Stomach (tissue), 9 donors: Measurements from ENCODE around the gene BCAS3. TPM values are rescaled to one million over a fixed set of nuclear protein-coding genes. Genes with fewer than 3 reads are reported as not detected.

Source experiments
- DNase-seq, 2 donors: peaks; one replicate each; pipeline versions ENCODE4 v3.0.0 to v3.0.0-alpha.2; 2013 to 2019
- H3K27ac ChIP-seq, 5 donors: fragments of 200-600 bp in 4 of 5; sonication (generic) in 4 of 5; one replicate each; pipeline ENCODE4 v1.5.1; 2013 to 2019; ENCODE audit warnings: mild to moderate bottlenecking in 1 of 5, moderate library complexity in 1 of 5
- H3K27me3 ChIP-seq, 3 donors: fragments of 200-600 bp; sonication (generic); one replicate each; pipeline ENCODE4 v1.5.1; 2017 to 2019; ENCODE audit warnings: mixed run types in 1 of 3
- H3K36me3 ChIP-seq, 4 donors: fragments of 200-600 bp; sonication (generic); 1 replicate in 3 of 4; 2 replicates in 1 of 4; pipeline ENCODE4 v1.5.1; 2016 to 2019
- H3K4me1 ChIP-seq, 4 donors: fragments of 200-600 bp; sonication (generic); one replicate each; pipeline ENCODE4 v1.5.1; 2016 to 2019
- H3K4me3 ChIP-seq, 4 donors: fragments of 200-600 bp; sonication (generic) in 3 of 4; one replicate each; pipeline ENCODE4 v1.5.1; 2016 to 2019; ENCODE audit warnings: mild to moderate bottlenecking in 1 of 4
- H3K9me3 ChIP-seq, 4 donors: fragments of 200-600 bp; sonication (generic); one replicate each; pipeline ENCODE4 v1.5.1; 2016 to 2019
- EP300 ChIP-seq: sonication (generic); formaldehyde crosslinking; IDR thresholded peaks from one replicate; pipeline ENCODE4 v1.6.1; 2017; ENCODE audit warnings: antibody characterized with exemption
- POLR2A ChIP-seq, 4 donors: fragments of 450-650 bp; IDR thresholded peaks; one replicate each; pipeline ENCODE4 v1.6.1; 2016; ENCODE audit warnings: antibody characterized with exemption in 4 of 4, control low read depth in 2 of 4, mild to moderate bottlenecking in 1 of 4, moderate library complexity in 1 of 4
- POLR2AphosphoS5 ChIP-seq, 3 donors: sonication (generic); formaldehyde crosslinking; IDR thresholded peaks; one replicate each; pipeline ENCODE4 v1.6.1; 2016; ENCODE audit warnings: antibody characterized with exemption in 3 of 3
- WGBS, 5 donors: extraction: QIAGEN DNeasy Blood & Tissue Kit in 3 of 5; methylation state at CpG; one replicate each; pipeline versions ENCODE4 v1.1.5 to v1.1.7; 2013 to 2018; 5-methylcytosine and 5-hydroxymethylcytosine counted together
- intact Hi-C: fragments of 100-400 bp; cut with DNase I; formaldehyde crosslinking; loops from one replicate; pipeline ENCODE4 v1.15.1; 2023; ENCODE audit warnings: low total_unique reads
- polyA plus RNA-seq, 3 donors: library from polyadenylated mRNA; stranded (reverse); fragments of 200-250 nt; gene quantifications; one replicate each; pipeline ENCODE4 v1.2.3, GENCODE V29; 2013
- total RNA-seq, 5 donors: library from RNA; depleted of rRNA; stranded (reverse); fragments of >200 nt; gene quantifications; one replicate each; pipeline versions ENCODE4 v1.1.0 to v1.2.3, GENCODE V29; 2014 to 2016
- TF ChIP-seq, protein P1 (sequence below), 7 experiments: fragments of 450-650 bp in 4 of 7; fragments of 200-600 bp in 3 of 7; sonication (generic) in 3 of 7; IDR thresholded peaks; one replicate each; pipeline ENCODE4 v1.5.1; 2016 to 2019; ENCODE audit warnings: antibody characterized with exemption in 7 of 7, control low read depth in 2 of 7, mild to moderate bottlenecking in 1 of 7
- donor health status: healthy with polysubstance abuse.
- donor health status: Bipolar disorder and iron deficiency.
- donor health status: healthy.

BCAS3 gene
- total and polyA plus RNA-seq, 8 donors: 4.9 to 150 (median 25.3) TPM

DNA sequence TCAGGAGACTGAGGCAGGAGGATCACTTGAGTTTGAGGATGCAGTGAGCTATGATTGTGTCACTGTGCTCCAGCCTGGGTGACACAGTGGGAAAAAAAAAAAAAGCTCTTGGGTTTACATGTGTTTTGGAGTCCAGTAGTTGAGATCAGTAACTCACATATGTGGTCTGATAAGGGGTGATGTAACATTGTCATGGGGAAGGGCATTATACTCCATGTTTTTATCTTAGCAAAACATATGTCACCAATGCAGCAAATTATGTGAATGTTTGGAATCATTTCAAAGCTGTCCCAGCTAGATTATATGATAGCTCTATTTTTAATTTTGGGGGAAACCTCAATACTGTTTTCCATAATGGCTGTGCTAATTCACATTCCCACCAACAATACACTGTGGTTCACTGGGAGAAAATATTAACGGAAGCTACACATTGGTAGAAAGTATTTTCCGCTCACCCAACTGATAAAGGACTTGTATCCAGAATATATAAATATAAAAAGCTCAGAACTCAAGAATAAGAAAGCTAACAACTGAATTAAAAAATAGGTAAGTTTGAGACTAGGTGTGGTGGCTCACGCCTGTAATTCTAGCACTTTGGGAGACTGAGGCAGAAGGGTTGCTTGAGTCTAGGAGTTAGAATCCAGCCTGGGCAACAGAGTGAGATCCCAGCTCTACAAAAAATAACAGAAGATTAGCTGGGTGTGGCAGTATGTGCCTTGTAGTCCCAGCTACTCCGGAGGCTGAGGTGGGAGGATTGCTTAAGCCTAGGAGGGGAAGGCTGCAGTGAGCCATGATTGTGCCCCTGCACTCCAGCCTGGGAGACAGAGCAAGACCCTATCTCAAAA is 497.9 kb downstream of the BCAS3 start:
- H3K4me3 ChIP-seq: no peak overlapping the region
- 94 to 97% (median 97%) methylated on average over 4 of the region's 4 CpGs for WGBS, 5 donors
- H3K27ac ChIP-seq: no peak overlapping the region
- H3K36me3 ChIP-seq: peaks cover 0 to 4% (median 0%) of the 10 kb centered on the region in 4 donors
- DNase-seq: no peak
- H3K27me3 ChIP-seq: no peaks in the 10 kb centered on the region
- H3K9me3 ChIP-seq: no peaks in the 10 kb centered on the region
- H3K4me1 ChIP-seq: no peaks in the 10 kb centered on the region
- TF ChIP-seq, protein P1, sequence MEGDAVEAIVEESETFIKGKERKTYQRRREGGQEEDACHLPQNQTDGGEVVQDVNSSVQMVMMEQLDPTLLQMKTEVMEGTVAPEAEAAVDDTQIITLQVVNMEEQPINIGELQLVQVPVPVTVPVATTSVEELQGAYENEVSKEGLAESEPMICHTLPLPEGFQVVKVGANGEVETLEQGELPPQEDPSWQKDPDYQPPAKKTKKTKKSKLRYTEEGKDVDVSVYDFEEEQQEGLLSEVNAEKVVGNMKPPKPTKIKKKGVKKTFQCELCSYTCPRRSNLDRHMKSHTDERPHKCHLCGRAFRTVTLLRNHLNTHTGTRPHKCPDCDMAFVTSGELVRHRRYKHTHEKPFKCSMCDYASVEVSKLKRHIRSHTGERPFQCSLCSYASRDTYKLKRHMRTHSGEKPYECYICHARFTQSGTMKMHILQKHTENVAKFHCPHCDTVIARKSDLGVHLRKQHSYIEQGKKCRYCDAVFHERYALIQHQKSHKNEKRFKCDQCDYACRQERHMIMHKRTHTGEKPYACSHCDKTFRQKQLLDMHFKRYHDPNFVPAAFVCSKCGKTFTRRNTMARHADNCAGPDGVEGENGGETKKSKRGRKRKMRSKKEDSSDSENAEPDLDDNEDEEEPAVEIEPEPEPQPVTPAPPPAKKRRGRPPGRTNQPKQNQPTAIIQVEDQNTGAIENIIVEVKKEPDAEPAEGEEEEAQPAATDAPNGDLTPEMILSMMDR (IDR thresholded peaks at IDR 0.05): no peak
- TF ChIP-seq POLR2A (IDR thresholded peaks at IDR 0.05) (no peak), POLR2AphosphoS5 (IDR thresholded peaks at IDR 0.05) (no peak)
- intact Hi-C loops: no loop called here

GRCh38 chr17:61177351-61177750 is 499.7 kb downstream of the BCAS3 start:
- Histone ChIP-seq H3K36me3 (no peaks in the 10 kb centered on the region), H3K9me3 (no peaks in the 10 kb centered on the region), H3K4me3 (no peak overlapping the region), H3K4me1 (no peaks in the 10 kb centered on the region), H3K27ac (no peak overlapping the region), H3K27me3 (no peaks in the 10 kb centered on the region)
- intact Hi-C loops: no loop called here
- no peak for DNase-seq
- WGBS, 5 donors: 92 to 97% (median 96%) methylated on average over 2 of the region's 2 CpGs
- TF ChIP-seq EP300 (no peak), POLR2A (IDR thresholded peaks at IDR 0.05) (no peak), POLR2AphosphoS5 (IDR thresholded peaks at IDR 0.05) (no peak)
- TF ChIP-seq, protein P1 (IDR thresholded peaks at IDR 0.05): no peak

DNA sequence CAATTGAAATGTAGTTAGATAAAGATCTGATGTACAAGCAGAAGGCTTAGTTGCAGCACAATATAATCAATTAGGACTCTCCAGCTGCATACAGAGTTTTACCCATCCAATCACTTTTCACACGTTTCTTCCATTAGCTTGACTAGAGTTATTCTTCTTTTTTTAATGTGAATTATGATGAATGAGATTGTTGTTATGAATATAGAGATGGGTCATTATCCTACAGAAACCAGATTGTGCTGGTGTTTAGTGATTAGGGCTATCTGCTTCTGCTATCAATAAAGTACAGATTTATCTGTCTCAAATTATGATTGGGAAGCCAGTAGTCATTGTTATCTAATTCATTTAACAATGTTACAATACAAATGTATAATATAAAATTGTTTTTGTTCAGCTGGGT is 500.6 kb downstream of the BCAS3 start:
- intact Hi-C loops: no loop called here
- TF ChIP-seq, protein P1 (IDR thresholded peaks at IDR 0.05): no peak
- TF ChIP-seq POLR2A (IDR thresholded peaks at IDR 0.05) (no peak), POLR2AphosphoS5 (IDR thresholded peaks at IDR 0.05) (no peak), EP300 (no peak)
- no peak overlapping the region for H3K27ac ChIP-seq
- no peaks in the 10 kb centered on the region for H3K4me1 ChIP-seq
- WGBS, 5 donors: 61 to 83% (median 67%) methylated on average over 1 of the region's 1 CpG
- no peaks in the 10 kb centered on the region for H3K36me3 ChIP-seq
- H3K4me3 ChIP-seq: no peak overlapping the region
- H3K9me3 ChIP-seq: no peaks in the 10 kb centered on the region
- DNase-seq: no peak
- no peaks in the 10 kb centered on the region for H3K27me3 ChIP-seq

DNA sequence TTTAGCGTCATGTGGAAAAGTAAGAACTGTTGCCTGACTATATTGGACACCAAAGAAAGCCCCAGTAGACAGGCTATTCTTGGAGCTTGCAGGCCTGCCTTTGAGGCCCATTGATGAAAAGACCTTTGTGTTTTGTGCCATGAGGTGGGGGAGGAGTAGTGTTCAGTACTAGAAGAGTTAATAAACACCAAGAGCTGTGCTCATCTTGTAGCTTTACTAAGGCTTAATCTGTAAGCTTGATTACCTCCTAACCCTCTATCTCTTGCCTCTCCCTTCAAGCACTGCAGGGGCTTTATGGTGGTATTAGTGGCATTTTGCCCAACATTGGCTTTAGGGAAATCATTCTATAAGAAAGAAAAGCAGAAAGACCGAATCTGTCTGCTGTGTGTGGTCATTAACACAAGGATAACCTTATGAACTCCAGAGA is 501.7 kb downstream of the BCAS3 start:
- Histone ChIP-seq H3K27ac (no peak overlapping the region), H3K9me3 (no peaks in the 10 kb centered on the region), H3K4me1 (no peaks in the 10 kb centered on the region), H3K27me3 (no peaks in the 10 kb centered on the region), H3K4me3 (no peak overlapping the region), H3K36me3 (no peaks in the 10 kb centered on the region)
- 78 to 91% (median 85%) methylated on average over 2 of the region's 2 CpGs for WGBS, 5 donors
- peak in 1 of 2 donors; percentile 25 for DNase-seq
- intact Hi-C loops: no loop called here
- TF ChIP-seq POLR2A (IDR thresholded peaks at IDR 0.05) (no peak), EP300 (no peak), POLR2AphosphoS5 (IDR thresholded peaks at IDR 0.05) (no peak)
- TF ChIP-seq, protein P1 (IDR thresholded peaks at IDR 0.05): no peak
